ENCODE data around the gene PSMD5. TPM values are rescaled to one million over a fixed set of nuclear protein-coding genes. Genes with fewer than 3 reads are reported as not detected.

The PSMD5 gene
- total and polyA plus RNA-seq, 10 of the 15 experiments (the other 5 are each of a cell fraction or from before 2014, with no cell fraction given), result 8.8 to 47.7 (median 25.1) TPM

GRCh38 chr9:120792898-120793765 lies 49.6 kb downstream of the PSMD5 start, which contains the start of gene FBXW2 (continued):
- no peak for TF ChIP-seq CTCF (IDR thresholded peaks at IDR 0.05 in 2 of 3, conservative IDR thresholded peaks at IDR 0.05 in 1 of 3; ENCODE audit: control insufficient read depth in 2 of 3, extremely low read depth in 1 of 3, insufficient read depth in 1 of 3, low read depth in 3 of 3, low read length in 3 of 3)
- no peak for TF ChIP-seq ZNF384 (IDR thresholded peaks at IDR 0.05; ENCODE audit: borderline replicate concordance, low read depth, low read length)
- no peak for TF ChIP-seq MYC (IDR thresholded peaks at IDR 0.05; ENCODE audit: insufficient read depth, insufficient read length, insufficient replicate concordance, low read length, severe bottlenecking)
- peak; percentile 76 for TF ChIP-seq DPF2 (IDR thresholded peaks at IDR 0.05)
- TF ChIP-seq MEF2B (IDR thresholded peaks at IDR 0.05; ENCODE audit: partially characterized antibody, poor library complexity, severe bottlenecking), result no peak
- TF ChIP-seq CBX5 (IDR thresholded peaks at IDR 0.05; ENCODE audit: low read depth), result 0 out of 2 replicates have a peak, but pooled peaks have one; percentile 65
- TF ChIP-seq NFIC (IDR thresholded peaks at IDR 0.05; ENCODE audit: low read depth, low read length), result no peak
- no peak for TF ChIP-seq BRCA1 (IDR thresholded peaks at IDR 0.05; ENCODE audit: low read depth, low read length)
- no peak for TF ChIP-seq PAX8 (IDR thresholded peaks at IDR 0.05)
- TF ChIP-seq TBL1XR1 (IDR thresholded peaks at IDR 0.05; ENCODE audit: low read depth, low read length), result no peak
- TF ChIP-seq SIN3A (IDR thresholded peaks at IDR 0.05; ENCODE audit: low read depth, low read length), result peak; percentile 81
- no peak for TF ChIP-seq ZNF592 (IDR thresholded peaks at IDR 0.05)
- TF ChIP-seq RAD51 (IDR thresholded peaks at IDR 0.05), result no peak
- TF ChIP-seq LARP7 (IDR thresholded peaks at IDR 0.05), result peak; percentile 68; the same call in 1 of the 2 replicates
- peak; percentile 53; the same call in 1 of the 2 replicates for TF ChIP-seq ATF3 (IDR thresholded peaks at IDR 0.05; ENCODE audit: borderline replicate concordance, extremely low read depth, low read depth, low read length)
- no peak for TF ChIP-seq NFYB (IDR thresholded peaks at IDR 0.05; ENCODE audit: insufficient read depth, low read depth, low read length)
- TF ChIP-seq RCOR1 (conservative IDR thresholded peaks at IDR 0.05; ENCODE audit: low read depth, low read length), result no peak
- TF ChIP-seq ZNF207 (IDR thresholded peaks at IDR 0.05; ENCODE audit: borderline replicate concordance), result no peak; the same call in 1 of the 2 replicates
- no peak for TF ChIP-seq SREBF2 (IDR thresholded peaks at IDR 0.05; ENCODE audit: low read length)
- TF ChIP-seq SUZ12 (IDR thresholded peaks at IDR 0.05; ENCODE audit: unreplicated experiment), result no peak
- peak; percentile 81 for TF ChIP-seq RELB (IDR thresholded peaks at IDR 0.05; ENCODE audit: low read depth)
- no peak for TF ChIP-seq STAT1 (conservative IDR thresholded peaks at IDR 0.05)

Measured in GM12878 (cell line).